BJ (cell line): Measurements from ENCODE around the gene RAB10. TPM values are rescaled to one million over a fixed set of nuclear protein-coding genes. Genes with fewer than 3 reads are reported as not detected.

Experiments used
- CTCF ChIA-PET: fragments of 350-600 bp; formaldehyde crosslinking; extraction: SDS; loops from one replicate; lab custom pipeline; 2021; ENCODE audit warnings: antibody characterized with exemption, inconsistent platforms; lab: Yijun Ruan, JAX
- POLR2A ChIA-PET: fragments of 300-600 bp; sonication (Branson Sonifier 250); formaldehyde crosslinking; extraction: SDS; loops from one replicate; lab custom pipeline; 2021; ENCODE audit warnings: antibody characterized with exemption; lab: Charles Lee
- DNase-seq: peaks from one replicate; pipeline ENCODE4 v3.0.0-alpha.2; 2011; ENCODE audit warnings: low read depth
- H3K27me3 ChIP-seq: 2 replicates; pipeline ENCODE4 v1.6.0; 2011; ENCODE audit warnings: low read length; ENCODE audit not compliant: control insufficient read depth, insufficient read depth
- H3K36me3 ChIP-seq: 2 replicates; pipeline ENCODE4 v1.5.1; 2011; ENCODE audit warnings: low read length; ENCODE audit not compliant: control insufficient read depth, insufficient read depth
- H3K4me3 ChIP-seq: 2 replicates; pipeline ENCODE4 v1.5.1; 2011; ENCODE audit warnings: low read depth, mild to moderate bottlenecking, control low read depth, low read length
- CTCF ChIP-seq: IDR thresholded peaks from 2 replicates; pipeline ENCODE4 v1.5.1; 2011; ENCODE audit warnings: low read depth, mild to moderate bottlenecking, control low read depth, inconsistent platforms, low read length, moderate library complexity; ENCODE audit not compliant: insufficient read depth
- polyA plus RNA-seq: library from polyadenylated mRNA; depleted of rRNA; stranded (reverse); fragments of >200 nt; gene quantifications from 2 replicates; pipeline ENCODE4 v1.2.3, GENCODE V29; 2011

RAB10 gene
- polyA plus RNA-seq, 1 experiment: 50.5 TPM

DNA sequence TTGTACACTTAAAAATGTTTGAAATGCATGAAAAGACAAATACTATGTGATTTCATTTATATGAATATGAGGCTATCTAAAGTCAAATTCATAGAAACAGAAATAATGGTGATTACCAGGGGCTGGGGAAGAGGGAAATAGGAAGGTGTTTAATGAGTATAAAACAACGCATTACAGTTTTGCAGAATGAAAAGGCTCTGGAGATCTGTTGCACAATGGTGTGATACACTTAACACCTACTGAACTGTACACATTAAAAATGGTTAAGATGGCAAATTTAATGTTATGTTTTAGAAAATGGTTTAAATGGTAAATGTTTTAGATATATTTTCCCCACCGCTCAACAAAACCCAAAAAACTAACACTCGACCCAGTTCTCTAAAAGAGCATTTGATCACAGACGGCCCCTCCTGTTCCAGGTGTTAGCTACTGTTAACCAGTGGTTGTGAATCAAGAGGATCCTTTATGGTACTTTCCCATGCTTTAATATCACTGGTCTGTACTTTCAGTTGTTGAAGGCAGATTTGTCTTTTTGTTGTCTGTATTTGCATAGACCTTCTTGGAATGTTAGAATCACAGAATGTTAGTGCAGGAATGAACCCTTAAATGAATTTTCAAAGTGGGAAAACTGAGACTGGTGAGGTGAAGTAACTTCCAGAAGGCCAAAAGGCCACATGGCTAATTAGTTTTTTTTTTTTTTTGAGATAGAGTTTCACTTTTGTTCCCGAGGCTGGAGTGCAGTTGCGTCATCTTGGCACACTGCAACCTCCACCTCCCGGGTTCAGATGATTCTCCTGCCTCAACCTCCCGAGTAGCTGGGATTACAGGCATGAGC, 10.2 kb downstream of the RAB10 start:
- ChIA-PET POLR2A (no interaction called here), CTCF (no interaction called here)
- TF ChIP-seq CTCF: no peak
- Histone ChIP-seq H3K4me3 (no peak overlapping the region), H3K36me3 (peaks cover 2% of the 10 kb centered on the region; the same call in 1 of the 2 replicates), H3K27me3 (no peaks in the 10 kb centered on the region)
- no peak for DNase-seq

DNA sequence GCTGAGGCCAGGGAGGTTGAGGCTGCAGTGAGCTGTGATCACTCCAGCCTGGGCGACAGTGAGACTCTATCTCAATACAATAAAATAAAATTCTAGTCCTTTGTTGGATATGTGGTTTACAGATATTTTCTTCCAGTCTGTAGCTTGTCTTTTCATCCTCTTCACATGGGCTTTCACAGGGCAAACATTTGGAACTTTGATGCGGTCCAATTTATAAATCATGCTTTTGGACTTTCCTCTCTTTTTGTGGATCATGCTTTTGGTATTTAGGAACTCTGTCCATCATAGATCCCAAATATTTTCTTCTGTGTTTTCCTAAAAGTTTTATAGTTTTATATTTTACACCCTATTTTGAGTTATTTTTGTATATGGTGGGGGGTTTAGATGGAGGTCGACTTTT, 14.9 kb downstream of the RAB10 start:
- Histone ChIP-seq H3K4me3 (no peak overlapping the region), H3K27me3 (no peaks in the 10 kb centered on the region), H3K36me3 (no peaks in the 10 kb centered on the region)
- ChIA-PET POLR2A (no interaction called here), CTCF (interaction anchor here (0.9 kb wide), 1 partner anchor 9 kb away, joined by 3 read pairs; no protein-coding TSS in a partner anchor)
- no peak for DNase-seq
- no peak for TF ChIP-seq CTCF

- CTCF ChIA-PET: interaction anchor here (0.6 kb wide), 1 partner anchor 350 kb away, joined by 3 read pairs; no protein-coding TSS in a partner anchor
- POLR2A ChIA-PET: no interaction called here
- Histone ChIP-seq H3K27me3 (no peaks in the 10 kb centered on the region), H3K4me3 (no peak overlapping the region), H3K36me3 (no peaks in the 10 kb centered on the region)
- TF ChIP-seq CTCF: no peak
- DNase-seq: no peak
Observed at GRCh38 chr2:26049641-26050040, 15.8 kb downstream of the RAB10 start.

DNA sequence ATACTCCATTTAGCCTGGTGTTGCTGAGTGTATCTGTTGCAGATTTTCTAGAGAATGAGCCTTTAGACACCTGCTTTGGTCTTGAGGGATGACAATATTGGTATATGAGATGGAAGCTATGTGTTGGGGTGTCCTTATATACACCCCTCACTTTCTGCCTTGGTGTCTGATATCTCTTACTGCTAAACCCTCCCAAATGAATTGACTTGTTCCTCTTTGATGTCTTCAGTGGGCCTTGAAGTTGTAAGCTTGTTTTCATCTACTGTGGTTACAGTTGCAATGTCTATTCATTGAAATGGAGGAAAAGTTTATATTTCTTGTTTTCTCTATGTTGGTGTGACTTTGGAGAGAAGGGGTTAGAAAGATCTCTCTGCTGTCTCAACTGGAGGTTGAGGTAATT, 18.9 kb downstream of the RAB10 start:
- DNase-seq: no peak
- H3K4me3 ChIP-seq: no peak overlapping the region
- no peaks in the 10 kb centered on the region for H3K36me3 ChIP-seq
- ChIA-PET POLR2A (no interaction called here), CTCF (interaction anchor here (0.8 kb wide), 1 partner anchor 9 kb away, joined by 3 read pairs; no protein-coding TSS in a partner anchor)
- H3K27me3 ChIP-seq: no peaks in the 10 kb centered on the region
- no peak for TF ChIP-seq CTCF

DNA sequence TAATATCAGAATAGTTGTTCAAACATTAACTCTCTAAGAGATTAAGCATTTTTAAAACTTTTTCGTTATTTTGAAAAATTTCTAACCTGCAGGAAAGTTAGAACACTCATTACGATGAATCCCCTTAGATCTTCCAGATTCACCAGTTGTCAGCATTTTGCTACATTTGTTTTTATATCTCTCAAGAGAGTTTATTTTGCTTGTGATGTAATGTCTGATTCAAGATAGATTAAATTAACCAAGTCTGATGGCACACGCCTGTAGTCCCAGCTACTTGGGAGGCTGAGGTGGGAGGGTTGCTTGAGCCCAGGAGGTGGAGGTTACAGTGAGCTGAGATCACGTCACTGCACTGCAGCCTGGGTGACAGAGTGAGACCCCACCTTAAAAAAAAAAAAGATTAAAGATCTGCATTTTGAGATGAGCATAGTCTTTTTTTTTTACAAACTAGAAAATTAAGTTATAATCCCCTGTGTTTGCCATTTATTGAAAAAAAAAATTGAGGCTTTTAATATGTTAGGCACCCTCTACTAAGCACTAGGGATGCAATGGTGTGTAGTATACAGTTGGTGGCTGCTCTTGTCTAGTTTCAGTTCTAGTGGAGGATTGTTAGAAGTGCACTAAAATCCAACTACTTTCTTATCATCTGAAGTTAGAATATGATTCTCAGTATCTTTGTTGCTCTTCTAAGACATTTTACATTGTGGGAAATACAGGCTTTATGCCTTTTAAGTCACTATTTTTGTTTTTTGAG, 20.9 kb downstream of the RAB10 start:
- no peak for DNase-seq
- no peaks in the 10 kb centered on the region for H3K27me3 ChIP-seq
- H3K36me3 ChIP-seq: no peaks in the 10 kb centered on the region
- CTCF ChIA-PET: interaction anchor here (0.7 to 1.0 kb wide), 2 partner anchors 63 to 104 kb away, joined by 3 read pairs; no protein-coding TSS in a partner anchor
- POLR2A ChIA-PET: no interaction called here
- TF ChIP-seq CTCF: no peak
- no peak overlapping the region for H3K4me3 ChIP-seq
